ENCODE data around the gene HECW1.

HECW1 gene

DNA sequence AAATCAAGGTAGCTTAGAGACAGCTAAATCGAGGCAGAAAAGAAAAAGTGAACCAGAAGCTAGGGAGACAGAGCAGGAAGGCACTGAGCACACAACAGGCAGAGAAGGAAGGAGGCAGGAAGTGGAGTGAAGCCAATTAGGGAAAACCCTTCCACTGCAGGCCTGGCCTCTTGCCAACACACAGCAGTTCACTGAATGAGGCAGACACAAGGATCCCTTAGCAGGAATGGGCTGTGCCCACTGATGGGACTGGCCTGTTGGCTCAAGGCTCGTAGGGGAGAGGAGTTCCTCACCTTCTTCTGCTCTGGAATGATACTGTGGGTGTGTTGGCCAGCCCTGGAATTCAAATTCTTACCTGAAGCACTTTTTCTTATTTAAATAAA is 250.2 kb downstream of the HECW1 start:
- TF ChIP-seq, protein P1, sequence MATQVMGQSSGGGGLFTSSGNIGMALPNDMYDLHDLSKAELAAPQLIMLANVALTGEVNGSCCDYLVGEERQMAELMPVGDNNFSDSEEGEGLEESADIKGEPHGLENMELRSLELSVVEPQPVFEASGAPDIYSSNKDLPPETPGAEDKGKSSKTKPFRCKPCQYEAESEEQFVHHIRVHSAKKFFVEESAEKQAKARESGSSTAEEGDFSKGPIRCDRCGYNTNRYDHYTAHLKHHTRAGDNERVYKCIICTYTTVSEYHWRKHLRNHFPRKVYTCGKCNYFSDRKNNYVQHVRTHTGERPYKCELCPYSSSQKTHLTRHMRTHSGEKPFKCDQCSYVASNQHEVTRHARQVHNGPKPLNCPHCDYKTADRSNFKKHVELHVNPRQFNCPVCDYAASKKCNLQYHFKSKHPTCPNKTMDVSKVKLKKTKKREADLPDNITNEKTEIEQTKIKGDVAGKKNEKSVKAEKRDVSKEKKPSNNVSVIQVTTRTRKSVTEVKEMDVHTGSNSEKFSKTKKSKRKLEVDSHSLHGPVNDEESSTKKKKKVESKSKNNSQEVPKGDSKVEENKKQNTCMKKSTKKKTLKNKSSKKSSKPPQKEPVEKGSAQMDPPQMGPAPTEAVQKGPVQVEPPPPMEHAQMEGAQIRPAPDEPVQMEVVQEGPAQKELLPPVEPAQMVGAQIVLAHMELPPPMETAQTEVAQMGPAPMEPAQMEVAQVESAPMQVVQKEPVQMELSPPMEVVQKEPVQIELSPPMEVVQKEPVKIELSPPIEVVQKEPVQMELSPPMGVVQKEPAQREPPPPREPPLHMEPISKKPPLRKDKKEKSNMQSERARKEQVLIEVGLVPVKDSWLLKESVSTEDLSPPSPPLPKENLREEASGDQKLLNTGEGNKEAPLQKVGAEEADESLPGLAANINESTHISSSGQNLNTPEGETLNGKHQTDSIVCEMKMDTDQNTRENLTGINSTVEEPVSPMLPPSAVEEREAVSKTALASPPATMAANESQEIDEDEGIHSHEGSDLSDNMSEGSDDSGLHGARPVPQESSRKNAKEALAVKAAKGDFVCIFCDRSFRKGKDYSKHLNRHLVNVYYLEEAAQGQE (IDR thresholded peaks at IDR 0.05; ENCODE audit: insufficient read depth in 1 of 2, low read depth in 2 of 2, low read length in 2 of 2), result no peak
- TF ChIP-seq SIN3A (IDR thresholded peaks at IDR 0.05; ENCODE audit: borderline replicate concordance, insufficient read depth, low read length), result no peak
- TF ChIP-seq POLR2AphosphoS5 (IDR thresholded peaks at IDR 0.05; ENCODE audit: low read depth, low read length), result no peak
- no peak for TF ChIP-seq TAF1 (IDR thresholded peaks at IDR 0.05; ENCODE audit: borderline replicate concordance, insufficient read depth, low read length)
- TF ChIP-seq FOXP2 (optimal IDR thresholded peaks at IDR 0.05; ENCODE audit: borderline replicate concordance, extremely low read depth, extremely low read length, insufficient read depth), result no peak

GRCh38 chr7:43363035-43363791 is 250.8 kb downstream of the HECW1 start:
- no peak for TF ChIP-seq SIN3A (IDR thresholded peaks at IDR 0.05; ENCODE audit: borderline replicate concordance, insufficient read depth, low read length)

DNA sequence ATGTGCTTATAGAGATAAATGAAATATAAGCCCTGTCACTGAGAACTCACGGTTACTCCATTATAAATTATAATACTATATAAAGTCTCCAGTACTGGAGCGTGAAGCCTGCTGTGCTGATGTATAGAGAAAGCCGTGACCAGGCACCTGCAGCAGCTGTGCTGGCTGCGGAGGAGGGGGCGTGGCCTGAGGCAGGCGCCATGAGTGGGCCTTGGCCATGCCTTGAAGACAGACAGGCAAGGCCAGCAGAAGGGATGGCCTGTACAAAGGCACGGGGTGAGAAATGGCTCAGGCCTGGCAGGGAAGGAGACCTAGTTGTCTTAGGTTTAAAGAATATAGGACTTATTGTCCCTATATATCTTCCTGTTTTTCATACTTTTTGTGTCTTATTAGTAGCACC is 251.9 kb downstream of the HECW1 start:
- TF ChIP-seq FOXP2 (optimal IDR thresholded peaks at IDR 0.05; ENCODE audit: borderline replicate concordance, extremely low read depth, extremely low read length, insufficient read depth) (no peak), TAF1 (IDR thresholded peaks at IDR 0.05; ENCODE audit: borderline replicate concordance, insufficient read depth, low read length) (no peak), POLR2AphosphoS5 (IDR thresholded peaks at IDR 0.05; ENCODE audit: low read depth, low read length) (no peak), SIN3A (IDR thresholded peaks at IDR 0.05; ENCODE audit: borderline replicate concordance, insufficient read depth, low read length) (no peak)
- TF ChIP-seq, protein P1 (IDR thresholded peaks at IDR 0.05; ENCODE audit: insufficient read depth in 1 of 2, low read depth in 2 of 2, low read length in 2 of 2), result no peak

GRCh38 chr7:43372676-43373355 is 260.4 kb downstream of the HECW1 start:
- TF ChIP-seq TAF1 (IDR thresholded peaks at IDR 0.05; ENCODE audit: borderline replicate concordance, insufficient read depth, low read length) (no peak), POLR2AphosphoS5 (IDR thresholded peaks at IDR 0.05; ENCODE audit: low read depth, low read length) (no peak), SIN3A (IDR thresholded peaks at IDR 0.05; ENCODE audit: borderline replicate concordance, insufficient read depth, low read length) (no peak), FOXP2 (optimal IDR thresholded peaks at IDR 0.05; ENCODE audit: borderline replicate concordance, extremely low read depth, extremely low read length, insufficient read depth) (no peak)

GRCh38 chr7:43377196-43377960 is 264.9 kb downstream of the HECW1 start:
- TF ChIP-seq SIN3A (IDR thresholded peaks at IDR 0.05; ENCODE audit: borderline replicate concordance, insufficient read depth, low read length) (no peak), TAF1 (IDR thresholded peaks at IDR 0.05; ENCODE audit: borderline replicate concordance, insufficient read depth, low read length) (no peak), POLR2AphosphoS5 (IDR thresholded peaks at IDR 0.05; ENCODE audit: low read depth, low read length) (no peak), FOXP2 (optimal IDR thresholded peaks at IDR 0.05; ENCODE audit: borderline replicate concordance, extremely low read depth, extremely low read length, insufficient read depth) (no peak)
- TF ChIP-seq, protein P1 (IDR thresholded peaks at IDR 0.05; ENCODE audit: insufficient read depth in 1 of 2, low read depth in 2 of 2, low read length in 2 of 2), result no peak
